ENCODE results near the gene MINDY3. TPM values are rescaled to one million over a fixed set of nuclear protein-coding genes. Genes with fewer than 3 reads are reported as not detected.

Gene MINDY3
- total and polyA plus RNA-seq, 4 donors: 44.7 to 89.9 (median 58.2) TPM

DNA sequence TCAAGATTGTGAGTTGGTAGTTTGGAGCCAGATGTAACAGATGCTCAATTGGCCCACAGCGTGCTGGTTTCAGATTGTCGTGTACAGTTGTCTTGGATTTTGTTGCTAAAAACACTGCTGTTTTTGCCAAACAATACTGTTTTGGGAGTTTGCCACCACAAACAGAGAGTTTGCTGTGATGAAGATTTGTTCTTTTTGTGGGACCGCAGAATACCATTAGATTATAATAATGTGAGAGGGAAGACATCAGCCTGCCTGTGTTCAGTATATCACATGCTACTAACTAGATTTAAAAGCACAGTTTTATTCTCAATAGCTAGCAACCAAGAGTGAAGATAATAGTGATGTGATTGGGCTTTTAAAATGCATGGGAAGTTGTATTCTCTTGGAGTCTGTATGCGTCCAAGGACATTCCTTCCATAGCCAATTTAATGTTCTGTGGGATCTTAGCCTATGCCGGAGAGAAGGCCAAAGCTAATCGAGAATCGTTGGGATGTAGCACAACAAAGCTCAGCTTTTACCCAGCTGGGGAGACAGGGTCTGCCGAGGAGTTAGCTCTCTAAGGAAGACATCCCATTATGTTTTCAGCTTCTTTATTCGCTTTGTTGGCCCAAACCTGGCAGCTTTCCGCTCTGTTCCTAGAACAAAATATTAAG, 121.9 kb downstream of the MINDY3 start:
- no peaks in the 10 kb centered on the region for H3K9me3 ChIP-seq (ENCODE audit: control insufficient read depth, insufficient read depth, low read length)
- no peak overlapping the region for H3K4me3 ChIP-seq (ENCODE audit: low read depth, low read length)
- no peaks in the 10 kb centered on the region for H3K27me3 ChIP-seq (ENCODE audit: control insufficient read depth, insufficient read depth, low read length)
- DNase-seq (ENCODE audit: low read depth in 4 of 6, low spot score in 6 of 6): peak in 2 of 6 donors; percentile 76 to 89
- H3K4me1 ChIP-seq (ENCODE audit: control insufficient read depth, insufficient read depth, low read length): peaks cover 7% of the 10 kb centered on the region
- peak overlapping the region; percentile 75 for H3K27ac ChIP-seq (ENCODE audit: low read depth, low read length)
- 16% methylated on average over 5 of the region's 10 CpGs for whole genome bisulfite sequencing (ENCODE audit: insufficient coverage)
- H3K36me3 ChIP-seq (ENCODE audit: control insufficient read depth, insufficient read depth, low read length): no peaks in the 10 kb centered on the region

DNA sequence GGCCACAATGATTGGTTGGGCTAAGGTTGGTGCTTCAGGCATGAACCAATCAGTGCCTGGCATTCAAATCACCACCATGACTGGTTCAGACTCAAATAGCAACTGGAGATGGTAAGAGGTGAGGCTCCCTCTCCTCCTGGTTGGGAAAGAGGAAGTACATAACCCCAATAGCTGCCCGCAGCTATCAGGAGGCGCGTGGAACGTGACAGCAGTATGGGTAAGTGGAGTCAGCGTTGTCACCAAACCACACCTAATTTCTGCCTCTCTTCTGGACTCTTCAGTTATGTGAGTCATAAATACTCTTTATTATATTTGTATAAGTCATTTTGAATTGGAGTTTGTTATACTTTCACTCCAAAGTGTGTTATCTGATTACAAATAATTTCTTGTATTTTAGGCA, 122.7 kb downstream of the MINDY3 start:
- H3K4me1 ChIP-seq (ENCODE audit: control insufficient read depth, insufficient read depth, low read length): peaks cover 7% of the 10 kb centered on the region
- H3K27me3 ChIP-seq (ENCODE audit: control insufficient read depth, insufficient read depth, low read length): no peaks in the 10 kb centered on the region
- no peaks in the 10 kb centered on the region for H3K36me3 ChIP-seq (ENCODE audit: control insufficient read depth, insufficient read depth, low read length)
- H3K27ac ChIP-seq (ENCODE audit: low read depth, low read length): peak overlapping the region; percentile 57
- no peaks in the 10 kb centered on the region for H3K9me3 ChIP-seq (ENCODE audit: control insufficient read depth, insufficient read depth, low read length)
- no peak overlapping the region for H3K4me3 ChIP-seq (ENCODE audit: low read depth, low read length)
- no CpG with 5 or more reads among the region's 5 CpGs for WGBS (ENCODE audit: insufficient coverage)
- no peak for DNase-seq (ENCODE audit: low read depth in 4 of 6, low spot score in 6 of 6)

DNA sequence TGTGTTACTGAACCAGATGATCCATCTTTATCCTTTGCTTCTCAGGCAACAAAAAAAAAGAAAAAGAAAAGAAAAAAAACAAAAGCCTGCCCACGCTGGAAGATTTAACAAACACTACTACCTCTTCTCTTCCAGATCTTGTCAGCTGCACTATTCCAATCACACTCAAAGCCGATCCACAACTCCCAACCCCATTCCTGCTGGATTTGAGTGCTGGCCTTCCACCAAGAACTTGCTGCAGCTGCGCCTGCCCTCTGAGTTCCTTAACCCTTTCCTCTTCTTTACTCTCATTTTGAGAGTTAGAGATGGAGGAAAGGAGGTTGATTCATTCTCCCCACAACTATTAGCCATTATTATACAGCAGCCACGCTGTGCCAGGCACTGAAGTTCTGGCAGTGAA, 124.5 kb downstream of the MINDY3 start:
- peak in 2 of 6 donors; percentile 80 to 88 for DNase-seq (ENCODE audit: low read depth in 4 of 6, low spot score in 6 of 6)
- Histone ChIP-seq H3K27ac (ENCODE audit: low read depth, low read length) (peak overlapping the region; percentile 47), H3K4me3 (ENCODE audit: low read depth, low read length) (no peak overlapping the region)

DNA sequence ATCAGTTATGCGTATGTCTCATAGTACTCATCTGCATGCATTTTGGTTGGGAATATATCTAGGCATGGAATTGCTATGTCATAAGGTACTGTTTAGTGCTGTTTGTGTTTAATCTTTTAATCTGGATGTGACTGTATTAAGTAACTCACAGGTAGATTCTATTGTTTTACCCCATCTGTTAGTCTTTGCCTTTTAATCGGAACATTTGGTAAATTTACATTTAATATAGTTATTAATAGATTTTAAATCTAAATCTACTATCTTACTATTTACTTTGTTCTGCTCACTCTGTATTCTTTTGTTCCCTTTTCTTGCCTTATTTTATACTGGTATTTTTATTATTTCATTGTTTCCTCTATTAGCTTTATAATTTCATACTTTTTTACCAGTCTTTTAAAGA, 130.0 kb downstream of the MINDY3 start:
- Histone ChIP-seq H3K4me3 (ENCODE audit: low read depth, low read length) (no peak overlapping the region), H3K27me3 (ENCODE audit: control insufficient read depth, insufficient read depth, low read length) (no peaks in the 10 kb centered on the region), H3K9me3 (ENCODE audit: control insufficient read depth, insufficient read depth, low read length) (no peaks in the 10 kb centered on the region), H3K36me3 (ENCODE audit: control insufficient read depth, insufficient read depth, low read length) (no peaks in the 10 kb centered on the region), H3K27ac (ENCODE audit: low read depth, low read length) (no peak overlapping the region), H3K4me1 (ENCODE audit: control insufficient read depth, insufficient read depth, low read length) (no peaks in the 10 kb centered on the region)
- DNase-seq (ENCODE audit: low read depth in 4 of 6, low spot score in 6 of 6): no peak
- no CpG with 5 or more reads among the region's 2 CpGs for WGBS (ENCODE audit: insufficient coverage)

More for the DNA sequence above, 124.5 kb downstream of the MINDY3 start:
- Histone ChIP-seq H3K9me3 (ENCODE audit: control insufficient read depth, insufficient read depth, low read length) (no peaks in the 10 kb centered on the region), H3K27me3 (ENCODE audit: control insufficient read depth, insufficient read depth, low read length) (no peaks in the 10 kb centered on the region), H3K4me1 (ENCODE audit: control insufficient read depth, insufficient read depth, low read length) (peaks cover 7% of the 10 kb centered on the region), H3K36me3 (ENCODE audit: control insufficient read depth, insufficient read depth, low read length) (no peaks in the 10 kb centered on the region)
- WGBS (ENCODE audit: insufficient coverage): 0% methylated on average over 2 of the region's 4 CpGs

DNA sequence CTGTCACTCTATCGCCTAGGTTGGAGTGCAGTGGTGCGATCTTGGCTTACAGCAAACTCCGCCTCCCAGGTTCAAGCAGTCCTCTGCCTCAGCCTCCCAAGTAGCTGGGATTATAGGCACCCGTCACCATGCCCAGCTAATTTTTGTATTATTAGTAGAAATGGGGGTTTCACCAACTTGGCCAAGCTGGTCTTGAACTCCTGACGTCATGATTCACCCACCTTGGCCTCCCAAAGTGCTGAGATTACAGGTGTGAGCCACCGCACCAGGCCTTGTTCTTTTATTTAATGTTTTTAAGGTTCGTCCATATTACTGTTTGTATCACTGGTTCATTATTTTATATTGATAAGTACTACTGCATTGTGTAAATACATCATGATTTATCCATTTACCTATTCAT, 130.4 kb downstream of the MINDY3 start:
- no peak for DNase-seq (ENCODE audit: low read depth in 4 of 6, low spot score in 6 of 6)
- H3K27ac ChIP-seq (ENCODE audit: low read depth, low read length): no peak overlapping the region
- no peaks in the 10 kb centered on the region for H3K4me1 ChIP-seq (ENCODE audit: control insufficient read depth, insufficient read depth, low read length)
- no peaks in the 10 kb centered on the region for H3K9me3 ChIP-seq (ENCODE audit: control insufficient read depth, insufficient read depth, low read length)
- H3K27me3 ChIP-seq (ENCODE audit: control insufficient read depth, insufficient read depth, low read length): no peaks in the 10 kb centered on the region
- H3K36me3 ChIP-seq (ENCODE audit: control insufficient read depth, insufficient read depth, low read length): no peaks in the 10 kb centered on the region
- no peak overlapping the region for H3K4me3 ChIP-seq (ENCODE audit: low read depth, low read length)
- WGBS (ENCODE audit: insufficient coverage): 96% methylated on average over 4 of the region's 7 CpGs

Other genes starting within 250 kb of the MINDY3 start
- gene ITGA8, start 140.6 kb downstream of the MINDY3 start, total RNA-seq: 10 to 100 TPM; 16.2 to 55.2 TPM
- 1 to 10 TPM; 4.7 to 5.2 TPM for gene ITGA8, start 140.6 kb downstream of the MINDY3 start, polyA plus RNA-seq (ENCODE audit: insufficient read length in 2 of 2)